H1 (cell line): ENCODE data around the gene ZFP82. TPM values are rescaled to one million over a fixed set of nuclear protein-coding genes. Genes with fewer than 3 reads are reported as not detected.

Experiments
- CTCF ChIA-PET: fragments of 300-600 bp; sonication (Branson Sonifier 250); formaldehyde crosslinking; loops from one replicate; lab custom pipeline; 2021; ENCODE audit not compliant: partially characterized antibody; lab: Charles Lee
- POLR2A ChIA-PET: fragments of 300-600 bp; sonication (Branson Sonifier 250); formaldehyde crosslinking; loops from one replicate; lab custom pipeline; 2021; ENCODE audit warnings: inconsistent platforms; ENCODE audit not compliant: partially characterized antibody; lab: Charles Lee
- DNase-seq, 2 experiments: peaks; one replicate each; pipeline versions ENCODE4 v3.0.0 to v3.0.0-alpha.2; 2010 to 2022; ENCODE audit warnings: low spot score in 2 of 2, low read depth in 1 of 2, mixed read lengths in 1 of 2
- FAIRE-seq: peaks from 2 replicates; lab custom pipeline; 2011; peaks lifted over from hg19 to GRCh38; lab: Jason Lieb, UNC
- H2AFZ ChIP-seq: 2 replicates; pipeline ENCODE4 v1.8.1; 2012; ENCODE audit warnings: low read length, inconsistent platforms
- H2AK5ac ChIP-seq: 2 replicates; pipeline ENCODE4 v1.6.1; 2013; ENCODE audit warnings: low read depth, low read length
- H2BK120ac ChIP-seq: replicated peaks from 2 replicates; pipeline ENCODE3; 2013; ENCODE audit warnings: low read depth, low read length, inconsistent platforms
- H2BK12ac ChIP-seq: 2 replicates; pipeline ENCODE4 v1.6.1; 2013; ENCODE audit warnings: low read depth, low read length
- H2BK15ac ChIP-seq: 2 replicates; pipeline ENCODE4 v1.6.1; 2013; ENCODE audit warnings: low read length
- H2BK20ac ChIP-seq: 2 replicates; pipeline ENCODE4 v1.6.1; 2013; ENCODE audit warnings: low read length
- H2BK5ac ChIP-seq: 2 replicates; pipeline ENCODE4 v1.6.1; 2013; ENCODE audit warnings: low read depth, low read length
- H3K14ac ChIP-seq: 2 replicates; pipeline ENCODE4 v1.6.1; 2013; ENCODE audit warnings: inconsistent platforms; ENCODE audit not compliant: insufficient read length
- H3K18ac ChIP-seq: 2 replicates; pipeline ENCODE4 v1.6.1; 2013; ENCODE audit warnings: low read length; ENCODE audit errors: extremely low read depth
- H3K23ac ChIP-seq: 2 replicates; pipeline ENCODE4 v1.6.1; 2013; ENCODE audit warnings: inconsistent platforms; ENCODE audit not compliant: insufficient read length
- H3K23me2 ChIP-seq: 2 replicates; pipeline ENCODE4 v1.6.1; 2013; ENCODE audit warnings: low read depth, low read length
- H3K27ac ChIP-seq: 2 replicates; pipeline ENCODE4 v1.6.1; 2011; ENCODE audit warnings: low read depth, low read length, inconsistent platforms
- H3K27me3 ChIP-seq, 4 experiments: replicated peaks in 1 of 4; 1 replicate in 1 of 4; 2 replicates in 3 of 4; pipeline versions ENCODE4 v1.6.1 to v1.8.1; 2011 to 2013; ENCODE audit warnings: low read length in 3 of 4, mild to moderate bottlenecking in 3 of 4, inconsistent platforms in 2 of 4, mixed read lengths in 2 of 4, moderate library complexity in 1 of 4; ENCODE audit not compliant: control insufficient read depth in 3 of 4, insufficient read depth in 3 of 4; ENCODE audit errors: extremely low read depth in 1 of 4
- H3K36me3 ChIP-seq, 4 experiments: 2 replicates each; pipeline versions ENCODE4 v1.6.1 to v1.8.1; 2011 to 2013; ENCODE audit warnings: mild to moderate bottlenecking in 4 of 4, low read length in 3 of 4, moderate library complexity in 2 of 4, control low read depth in 1 of 4, inconsistent platforms in 1 of 4; ENCODE audit not compliant: insufficient read depth in 4 of 4, control insufficient read depth in 2 of 4
- H3K4ac ChIP-seq: replicated peaks from 2 replicates; pipeline ENCODE3; 2013; ENCODE audit warnings: low read length, low read depth, mixed read lengths, inconsistent platforms; ENCODE audit not compliant: insufficient read length
- H3K4me1 ChIP-seq, 4 experiments: replicated peaks in 1 of 4; 1 replicate in 1 of 4; 2 replicates in 3 of 4; pipeline versions ENCODE4 v1.6.1 to v1.8.1; 2011 to 2013; ENCODE audit warnings: low read length in 3 of 4, inconsistent platforms in 2 of 4, mixed read lengths in 1 of 4; ENCODE audit not compliant: insufficient read depth in 4 of 4, control insufficient read depth in 3 of 4
- H3K4me2 ChIP-seq, 2 experiments: 2 replicates each; pipeline versions ENCODE4 v1.6.1 to v1.8.1; 2011 to 2013; ENCODE audit warnings: low read depth in 2 of 2, low read length in 2 of 2, control low read depth in 1 of 2, inconsistent platforms in 1 of 2, mild to moderate bottlenecking in 1 of 2; ENCODE audit not compliant: insufficient read depth in 1 of 2
- H3K4me3 ChIP-seq, 4 experiments: fragments of 200-600, 300-600 bp in 1 of 4; sonication (generic), shearing (Covaris generic), sonication (Bioruptor Twin) in 1 of 4; 2 replicates each; pipeline versions ENCODE4 v1.5.1 to v1.8.1; 2011 to 2016; ENCODE audit warnings: low read length in 4 of 4, low read depth in 3 of 4, control low read depth in 2 of 4, inconsistent platforms in 2 of 4, mild to moderate bottlenecking in 2 of 4, mixed read lengths in 1 of 4, moderate library complexity in 1 of 4; ENCODE audit not compliant: insufficient read depth in 2 of 4; ENCODE audit errors: extremely low read depth in 1 of 4
- H3K56ac ChIP-seq: replicated peaks from 2 replicates; pipeline ENCODE3; 2013; ENCODE audit warnings: low read depth, mild to moderate bottlenecking, mixed read lengths, low read length, inconsistent platforms; ENCODE audit not compliant: insufficient read length
- H3K79me1 ChIP-seq: 2 replicates; pipeline ENCODE4 v1.6.1; 2013; ENCODE audit warnings: low read depth, low read length, control low read depth
- H3K79me2 ChIP-seq, 2 experiments: 2 replicates each; pipeline versions ENCODE4 v1.6.1 to v1.8.1; 2012 to 2013; ENCODE audit warnings: low read length in 2 of 2, mild to moderate bottlenecking in 2 of 2, inconsistent platforms in 1 of 2; ENCODE audit not compliant: insufficient read depth in 2 of 2, control insufficient read depth in 1 of 2
- H3K9ac ChIP-seq, 4 experiments: replicated peaks in 1 of 4; 1 replicate in 1 of 4; 2 replicates in 3 of 4; pipeline versions ENCODE4 v1.6.1 to v1.8.1; 2011 to 2013; ENCODE audit warnings: low read depth in 3 of 4, low read length in 3 of 4, control low read depth in 2 of 4, mild to moderate bottlenecking in 2 of 4, moderate library complexity in 2 of 4, inconsistent platforms in 1 of 4; ENCODE audit errors: extremely low read depth in 1 of 4
- H3K9me3 ChIP-seq, 2 experiments: 2 replicates each; pipeline versions ENCODE4 v1.6.1 to v1.8.1; 2012 to 2013; ENCODE audit warnings: mild to moderate bottlenecking in 2 of 2, moderate library complexity in 2 of 2, control low read depth in 1 of 2, inconsistent platforms in 1 of 2, low read depth in 1 of 2, low read length in 1 of 2, mixed read lengths in 1 of 2; ENCODE audit not compliant: insufficient read depth in 2 of 2
- H4K20me1 ChIP-seq, 2 experiments: replicated peaks in 1 of 2; 2 replicates each; pipeline versions ENCODE3 to v1.8.1; 2011 to 2013; ENCODE audit warnings: inconsistent platforms in 2 of 2, low read length in 2 of 2, mild to moderate bottlenecking in 1 of 2; ENCODE audit not compliant: insufficient read depth in 2 of 2, control insufficient read depth in 1 of 2
- H4K5ac ChIP-seq: 2 replicates; pipeline ENCODE4 v1.6.1; 2013; ENCODE audit warnings: low read length, low read depth, mixed read lengths, inconsistent platforms; ENCODE audit not compliant: insufficient read length
- H4K8ac ChIP-seq: 2 replicates; pipeline ENCODE4 v1.8.0; 2013; ENCODE audit warnings: mild to moderate bottlenecking, moderate library complexity, low read length, inconsistent platforms; ENCODE audit not compliant: insufficient read depth; ENCODE audit errors: extremely low read depth
- H4K91ac ChIP-seq: replicated peaks from 2 replicates; pipeline ENCODE3; 2013; ENCODE audit warnings: low read length, mixed read lengths, inconsistent platforms; ENCODE audit not compliant: insufficient read length
- ATF3 ChIP-seq: IDR thresholded peaks from 2 replicates; pipeline ENCODE4 v1.6.1; 2011; ENCODE audit warnings: low read depth, mild to moderate bottlenecking, low read length; ENCODE audit not compliant: insufficient read depth
- KDM1A ChIP-seq: fragments of 200-600, 300-600 bp; sonication (generic); IDR thresholded peaks from 2 replicates; pipeline ENCODE4 v1.7.1; 2016; ENCODE audit warnings: mild to moderate bottlenecking, low read length, borderline replicate concordance
- POLR2AphosphoS5 ChIP-seq: IDR thresholded peaks from 2 replicates; pipeline ENCODE4 v1.6.1; 2011; ENCODE audit warnings: low read depth, low read length
- SUZ12 ChIP-seq: fragments of 200-600 bp; sonication (generic); IDR thresholded peaks from 2 replicates; pipeline ENCODE4 v1.6.1; 2012; ENCODE audit warnings: mild to moderate bottlenecking, inconsistent platforms, low read length, moderate library complexity, mixed read lengths
- WGBS, 2 experiments: shearing (Covaris generic) in 1 of 2; methylation state at CpG; one replicate each; pipeline versions ENCODE4 v1.1.6 to v1.1.7; 2013 to 2015; ENCODE audit warnings: low lambda C conversion rate in 2 of 2, mixed read lengths in 2 of 2, inconsistent platforms in 1 of 2, low coverage in 1 of 2, missing lambda C conversion rate in 1 of 2; ENCODE audit not compliant: insufficient replicate concordance in 2 of 2, insufficient coverage in 1 of 2, insufficient read length in 1 of 2; ENCODE audit errors: extremely low coverage in 1 of 2, missing lambda C conversion rate in 1 of 2; 5-methylcytosine and 5-hydroxymethylcytosine counted together
- polyA plus RNA-seq, 7 experiments: library from polyadenylated mRNA; depleted of rRNA in 3 of 7; stranded (reverse) in 5 of 7; unstranded in 2 of 7; fragments of >200 nt in 5 of 7; fragments of 200-250 nt in 2 of 7; gene quantifications; 1 replicate in 5 of 7; 2 replicates in 1 of 7; 4 replicates in 1 of 7; pipeline versions ENCODE4 v1.2.1 to v1.2.3, GENCODE V29; 2011 to 2013; ENCODE audit warnings: missing spikeins in 2 of 7, mixed read lengths in 2 of 7
- total RNA-seq: library from RNA; stranded (reverse); fragmentation: NEBNext Ultra II Directional; extraction: Animal tissue kit (Norgen Biotek cat#: 25700); gene quantifications from 2 replicates; pipeline ENCODE4 v1.2.1, GENCODE V29; 2021
- TF ChIP-seq, protein P1 (sequence below): IDR thresholded peaks from 2 replicates; pipeline ENCODE4 v1.6.1; 2012; ENCODE audit warnings: low read length, inconsistent platforms

ZFP82 gene
- total and polyA plus RNA-seq, 2 of the 8 experiments (the other 6 are each of a cell fraction or from before 2014, with no cell fraction given): 4.8 to 16.5 TPM

DNA sequence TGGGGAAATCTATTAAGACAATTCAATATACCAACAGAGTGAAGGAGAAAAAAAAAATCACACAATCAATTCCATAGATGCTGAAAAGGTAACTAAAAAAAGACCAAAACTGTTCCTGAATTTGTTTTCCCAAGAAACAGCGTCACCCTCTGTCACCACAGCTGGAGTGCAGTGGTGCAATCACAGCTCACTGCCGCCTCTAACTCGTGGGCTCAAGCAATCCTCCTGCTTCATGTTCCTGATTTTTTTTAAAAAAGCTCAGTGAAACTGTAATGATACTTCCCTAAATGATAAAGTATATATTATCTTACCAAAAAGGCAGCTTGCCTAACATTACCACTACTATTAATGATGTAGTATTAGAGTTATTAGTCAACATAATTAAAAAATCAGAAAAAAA, 19.9 kb downstream of the ZFP82 start:
- Histone ChIP-seq H2BK20ac (no peak overlapping the region), H3K79me1 (no peaks in the 10 kb centered on the region), H2BK12ac (no peak overlapping the region), H4K20me1 (no peaks in the 10 kb centered on the region), H4K5ac (no peak overlapping the region), H3K23ac (no peak overlapping the region), H3K9me3 (peaks cover 22 to 33% of the 10 kb centered on the region in 2 experiments), H3K14ac (no peak overlapping the region), H2AK5ac (no peak overlapping the region), H3K56ac (no peak overlapping the region), H4K8ac (no peak overlapping the region), H3K4ac (no peak overlapping the region), H3K4me1 (no peaks in the 10 kb centered on the region), H3K23me2 (no peaks in the 10 kb centered on the region), H3K79me2 (no peaks in the 10 kb centered on the region), H3K27ac (no peak overlapping the region), H2BK15ac (no peak overlapping the region), H2BK120ac (no peak overlapping the region), H4K91ac (no peak overlapping the region), H2BK5ac (no peak overlapping the region), H3K27me3 (no peaks in the 10 kb centered on the region), H3K18ac (no peak overlapping the region), H3K4me3 (no peak overlapping the region), H2AFZ (no peak overlapping the region), H3K4me2 (no peak overlapping the region), H3K9ac (no peak overlapping the region), H3K36me3 (peaks cover 6 to 75% (median 46%) of the 10 kb centered on the region in 4 experiments)
- ChIA-PET POLR2A (no interaction called here), CTCF (no interaction called here)
- TF ChIP-seq POLR2AphosphoS5: no peak
- TF ChIP-seq, protein P1, sequence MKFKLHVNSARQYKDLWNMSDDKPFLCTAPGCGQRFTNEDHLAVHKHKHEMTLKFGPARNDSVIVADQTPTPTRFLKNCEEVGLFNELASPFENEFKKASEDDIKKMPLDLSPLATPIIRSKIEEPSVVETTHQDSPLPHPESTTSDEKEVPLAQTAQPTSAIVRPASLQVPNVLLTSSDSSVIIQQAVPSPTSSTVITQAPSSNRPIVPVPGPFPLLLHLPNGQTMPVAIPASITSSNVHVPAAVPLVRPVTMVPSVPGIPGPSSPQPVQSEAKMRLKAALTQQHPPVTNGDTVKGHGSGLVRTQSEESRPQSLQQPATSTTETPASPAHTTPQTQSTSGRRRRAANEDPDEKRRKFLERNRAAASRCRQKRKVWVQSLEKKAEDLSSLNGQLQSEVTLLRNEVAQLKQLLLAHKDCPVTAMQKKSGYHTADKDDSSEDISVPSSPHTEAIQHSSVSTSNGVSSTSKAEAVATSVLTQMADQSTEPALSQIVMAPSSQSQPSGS: no peak
- TF ChIP-seq ATF3: no peak
- TF ChIP-seq SUZ12: no peak
- no peak for TF ChIP-seq KDM1A
- DNase-seq: no peak
- no peak for FAIRE-seq
- WGBS, 2 experiments: 90% methylated on average over 3 of the region's 3 CpGs; no CpG with 5 or more reads in 1 of the 2 experiments
